ENCODE results near the gene RBM43.

DNA sequence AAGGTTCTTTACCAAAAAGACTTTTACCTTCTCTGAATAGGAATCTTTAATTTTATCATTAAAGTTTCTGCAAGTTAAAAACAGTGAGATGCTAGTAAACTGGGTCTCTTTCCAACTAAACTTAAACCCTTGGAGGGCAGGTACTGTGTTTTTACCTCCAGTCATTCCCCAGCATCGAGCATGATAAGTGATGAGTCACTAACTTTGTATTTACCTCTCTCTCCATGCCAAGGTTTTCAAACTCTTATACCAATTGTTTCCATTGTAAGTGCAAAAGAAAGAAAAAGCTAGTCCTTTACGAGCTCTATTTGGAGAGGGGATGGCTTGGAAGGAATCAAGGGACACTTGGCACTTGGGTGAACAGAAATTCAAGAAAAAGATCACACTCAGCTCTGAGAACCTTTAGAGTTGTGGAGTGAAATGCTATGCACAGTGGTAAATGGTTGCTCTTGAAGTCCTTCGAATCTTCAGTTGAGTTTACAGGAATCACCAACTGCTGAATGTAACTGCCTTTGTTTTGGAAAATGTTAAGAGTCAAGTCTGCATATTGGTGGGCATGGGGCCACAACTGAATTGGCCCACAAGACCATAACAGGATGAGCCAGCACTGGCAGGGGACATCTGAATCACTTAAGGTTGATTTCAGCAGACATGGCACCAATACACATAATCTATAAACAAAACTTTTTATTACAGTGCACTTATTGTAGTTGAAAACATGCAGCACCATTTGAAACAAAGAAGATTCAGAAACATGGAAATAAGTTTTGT, 8.3 kb upstream of the RBM43 start:
- no peak for TF ChIP-seq EZH2 (IDR thresholded peaks at IDR 0.05; ENCODE audit: insufficient read depth, low read length)
- TF ChIP-seq, protein P1, sequence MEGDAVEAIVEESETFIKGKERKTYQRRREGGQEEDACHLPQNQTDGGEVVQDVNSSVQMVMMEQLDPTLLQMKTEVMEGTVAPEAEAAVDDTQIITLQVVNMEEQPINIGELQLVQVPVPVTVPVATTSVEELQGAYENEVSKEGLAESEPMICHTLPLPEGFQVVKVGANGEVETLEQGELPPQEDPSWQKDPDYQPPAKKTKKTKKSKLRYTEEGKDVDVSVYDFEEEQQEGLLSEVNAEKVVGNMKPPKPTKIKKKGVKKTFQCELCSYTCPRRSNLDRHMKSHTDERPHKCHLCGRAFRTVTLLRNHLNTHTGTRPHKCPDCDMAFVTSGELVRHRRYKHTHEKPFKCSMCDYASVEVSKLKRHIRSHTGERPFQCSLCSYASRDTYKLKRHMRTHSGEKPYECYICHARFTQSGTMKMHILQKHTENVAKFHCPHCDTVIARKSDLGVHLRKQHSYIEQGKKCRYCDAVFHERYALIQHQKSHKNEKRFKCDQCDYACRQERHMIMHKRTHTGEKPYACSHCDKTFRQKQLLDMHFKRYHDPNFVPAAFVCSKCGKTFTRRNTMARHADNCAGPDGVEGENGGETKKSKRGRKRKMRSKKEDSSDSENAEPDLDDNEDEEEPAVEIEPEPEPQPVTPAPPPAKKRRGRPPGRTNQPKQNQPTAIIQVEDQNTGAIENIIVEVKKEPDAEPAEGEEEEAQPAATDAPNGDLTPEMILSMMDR (IDR thresholded peaks at IDR 0.05; ENCODE audit: insufficient read depth, low read depth, low read length) = no peak

Measured in astrocyte (in vitro differentiated cells and primary cell).